ENCODE measurements around the gene SERPINE1.

DNA sequence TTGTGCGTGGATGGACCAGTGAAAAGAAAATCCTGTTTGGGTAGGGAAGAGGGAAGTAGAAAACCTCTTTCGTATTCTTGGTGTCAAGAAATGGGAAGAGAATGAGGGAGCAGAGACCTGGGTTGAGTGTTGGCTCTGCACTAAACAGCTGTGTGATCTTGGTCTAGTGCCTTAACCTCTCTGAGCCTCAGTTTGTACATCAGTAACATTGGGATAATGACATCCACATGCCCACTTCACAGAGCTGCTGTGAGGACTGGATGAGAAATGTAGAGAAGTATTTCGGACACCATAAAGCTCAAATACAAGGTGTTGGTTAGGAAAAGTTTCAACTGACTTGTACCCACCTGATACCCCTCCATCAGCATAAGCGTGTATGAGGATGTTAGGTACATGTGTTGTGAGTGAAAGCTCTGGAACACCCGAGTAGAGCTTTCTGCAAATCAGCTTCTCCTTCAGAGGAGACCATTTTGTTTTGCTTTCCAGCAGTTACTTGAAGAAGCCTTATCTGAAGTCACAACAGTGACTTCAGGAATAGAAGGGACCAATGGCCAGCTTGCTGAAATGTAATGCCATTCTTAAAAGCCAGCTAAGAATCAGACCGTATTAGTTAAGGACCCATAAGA lies 30.5 kb upstream of the SERPINE1 start:
- TF ChIP-seq, protein P1, sequence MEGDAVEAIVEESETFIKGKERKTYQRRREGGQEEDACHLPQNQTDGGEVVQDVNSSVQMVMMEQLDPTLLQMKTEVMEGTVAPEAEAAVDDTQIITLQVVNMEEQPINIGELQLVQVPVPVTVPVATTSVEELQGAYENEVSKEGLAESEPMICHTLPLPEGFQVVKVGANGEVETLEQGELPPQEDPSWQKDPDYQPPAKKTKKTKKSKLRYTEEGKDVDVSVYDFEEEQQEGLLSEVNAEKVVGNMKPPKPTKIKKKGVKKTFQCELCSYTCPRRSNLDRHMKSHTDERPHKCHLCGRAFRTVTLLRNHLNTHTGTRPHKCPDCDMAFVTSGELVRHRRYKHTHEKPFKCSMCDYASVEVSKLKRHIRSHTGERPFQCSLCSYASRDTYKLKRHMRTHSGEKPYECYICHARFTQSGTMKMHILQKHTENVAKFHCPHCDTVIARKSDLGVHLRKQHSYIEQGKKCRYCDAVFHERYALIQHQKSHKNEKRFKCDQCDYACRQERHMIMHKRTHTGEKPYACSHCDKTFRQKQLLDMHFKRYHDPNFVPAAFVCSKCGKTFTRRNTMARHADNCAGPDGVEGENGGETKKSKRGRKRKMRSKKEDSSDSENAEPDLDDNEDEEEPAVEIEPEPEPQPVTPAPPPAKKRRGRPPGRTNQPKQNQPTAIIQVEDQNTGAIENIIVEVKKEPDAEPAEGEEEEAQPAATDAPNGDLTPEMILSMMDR (IDR thresholded peaks at IDR 0.05), result no peak
- no peak for TF ChIP-seq POLR2A (IDR thresholded peaks at IDR 0.05)
